Subcutaneous abdominal adipose tissue (tissue), 5 donors: ENCODE measurements around the gene BMI1.

Experiments
- H3K27ac ChIP-seq: one replicate; pipeline ENCODE4 v1.7.0; 2013; ENCODE audit warnings: low read depth, mild to moderate bottlenecking, inconsistent platforms, low read length, moderate library complexity
- H3K27me3 ChIP-seq, 5 donors: one replicate each; pipeline ENCODE4 v1.7.0; 2013; ENCODE audit warnings: low read length in 5 of 5, inconsistent platforms in 1 of 5; ENCODE audit not compliant: control insufficient read depth in 5 of 5, insufficient read depth in 4 of 5
- H3K36me3 ChIP-seq, 5 donors: one replicate each; pipeline ENCODE4 v1.7.0; 2013; ENCODE audit warnings: low read length in 5 of 5; ENCODE audit not compliant: control insufficient read depth in 5 of 5, insufficient read depth in 5 of 5
- H3K4me1 ChIP-seq, 5 donors: one replicate each; pipeline ENCODE4 v1.7.0; 2013; ENCODE audit warnings: low read length in 5 of 5, mild to moderate bottlenecking in 3 of 5, moderate library complexity in 1 of 5; ENCODE audit not compliant: control insufficient read depth in 5 of 5, insufficient read depth in 5 of 5
- H3K4me3 ChIP-seq, 5 donors: one replicate each; pipeline ENCODE4 v1.7.0; 2013; ENCODE audit warnings: low read length in 5 of 5, low read depth in 1 of 5
- H3K9ac ChIP-seq, 5 donors: one replicate each; pipeline ENCODE4 v1.7.0; 2013; ENCODE audit warnings: low read length in 5 of 5, mild to moderate bottlenecking in 4 of 5, moderate library complexity in 3 of 5
- H3K9me3 ChIP-seq, 5 donors: one replicate each; pipeline ENCODE4 v1.7.0; 2013; ENCODE audit warnings: low read length in 5 of 5; ENCODE audit not compliant: control insufficient read depth in 5 of 5
- donor health status: healthy.
- donor health status: healthy.
- donor health status: healthy.
- donor health status: healthy.
- donor health status: healthy.

The BMI1 gene

GRCh38 chr10:22320591-22321155 lies at the start of gene BMI1:
BMI1 (plus strand) TSS chr10:22321099; CDS start chr10:22326450, 5,351 bp downstream.
- H3K4me3 ChIP-seq = peak within 1 kb of the TSS; percentile 66 to 90 (median 79)
- no peaks in the 10 kb centered on the region for H3K36me3 ChIP-seq
- H3K9me3 ChIP-seq = no peaks in the 10 kb centered on the region
- peak within 1 kb of the TSS; percentile 11 to 85 (median 79) for H3K9ac ChIP-seq
- H3K27ac ChIP-seq = peak within 1 kb of the TSS; percentile 82
- peaks cover 0 to 18% (median 2%) of the 10 kb centered on the region in 5 donors for H3K27me3 ChIP-seq
- H3K4me1 ChIP-seq = peaks cover 3 to 55% (median 45%) of the 10 kb centered on the region in 5 donors

- Histone ChIP-seq H3K4me3 (no peak overlapping the region), H3K9ac (no peak overlapping the region), H3K36me3 (no peaks in the 10 kb centered on the region), H3K4me1 (no peaks in the 10 kb centered on the region), H3K27me3 (no peaks in the 10 kb centered on the region), H3K27ac (no peak overlapping the region), H3K9me3 (no peaks in the 10 kb centered on the region)
Observed at GRCh38 chr10:22271786-22272185, 49.1 kb upstream of the BMI1 start.

- Histone ChIP-seq H3K4me3 (no peak overlapping the region), H3K36me3 (no peaks in the 10 kb centered on the region), H3K4me1 (no peaks in the 10 kb centered on the region), H3K27ac (no peak overlapping the region), H3K9ac (no peak overlapping the region), H3K9me3 (no peaks in the 10 kb centered on the region), H3K27me3 (peaks cover 0 to 2% (median 0%) of the 10 kb centered on the region in 5 donors)
Observed at GRCh38 chr10:22278441-22278782, 42.5 kb upstream of the BMI1 start.

GRCh38 chr10:22280078-22280477 lies 40.8 kb upstream of the BMI1 start:
- Histone ChIP-seq H3K27me3 (peaks cover 0 to 2% (median 0%) of the 10 kb centered on the region in 5 donors), H3K4me1 (no peaks in the 10 kb centered on the region), H3K36me3 (no peaks in the 10 kb centered on the region), H3K4me3 (no peak overlapping the region), H3K27ac (no peak overlapping the region), H3K9ac (no peak overlapping the region), H3K9me3 (no peaks in the 10 kb centered on the region)

GRCh38 chr10:22285130-22285529 lies 35.8 kb upstream of the BMI1 start:
- Histone ChIP-seq H3K4me3 (no peak overlapping the region), H3K27me3 (peaks cover 0 to 2% (median 0%) of the 10 kb centered on the region in 5 donors), H3K9me3 (no peaks in the 10 kb centered on the region), H3K4me1 (no peaks in the 10 kb centered on the region), H3K36me3 (no peaks in the 10 kb centered on the region), H3K9ac (no peak overlapping the region), H3K27ac (no peak overlapping the region)

- Histone ChIP-seq H3K27ac (no peak overlapping the region), H3K4me1 (no peaks in the 10 kb centered on the region), H3K36me3 (no peaks in the 10 kb centered on the region), H3K27me3 (peaks cover 0 to 2% (median 0%) of the 10 kb centered on the region in 5 donors), H3K9ac (no peak overlapping the region), H3K4me3 (no peak overlapping the region), H3K9me3 (no peaks in the 10 kb centered on the region)
Observed at GRCh38 chr10:22293747-22294404, 27.0 kb upstream of the BMI1 start.

- no peaks in the 10 kb centered on the region for H3K9me3 ChIP-seq
- H3K27me3 ChIP-seq = peaks cover 0 to 2% (median 0%) of the 10 kb centered on the region in 5 donors
- no peak overlapping the region for H3K4me3 ChIP-seq
- no peak overlapping the region for H3K9ac ChIP-seq
- no peak overlapping the region for H3K27ac ChIP-seq
- H3K36me3 ChIP-seq = no peaks in the 10 kb centered on the region
- H3K4me1 ChIP-seq = no peaks in the 10 kb centered on the region
Observed at GRCh38 chr10:22294694-22295093, 26.2 kb upstream of the BMI1 start.

- Histone ChIP-seq H3K4me1 (no peaks in the 10 kb centered on the region), H3K36me3 (no peaks in the 10 kb centered on the region), H3K27me3 (peaks cover 0 to under 1% (median 0%) of the 10 kb centered on the region in 5 donors), H3K27ac (no peak overlapping the region), H3K9me3 (no peaks in the 10 kb centered on the region), H3K4me3 (no peak overlapping the region), H3K9ac (no peak overlapping the region)
Observed at GRCh38 chr10:22301193-22301592, 19.7 kb upstream of the BMI1 start.

GRCh38 chr10:22303461-22303860 lies 17.4 kb upstream of the BMI1 start:
- Histone ChIP-seq H3K9ac (no peak overlapping the region), H3K27me3 (no peaks in the 10 kb centered on the region), H3K9me3 (no peaks in the 10 kb centered on the region), H3K4me3 (no peak overlapping the region), H3K27ac (no peak overlapping the region), H3K36me3 (no peaks in the 10 kb centered on the region), H3K4me1 (no peaks in the 10 kb centered on the region)

- Histone ChIP-seq H3K36me3 (no peaks in the 10 kb centered on the region), H3K4me3 (no peak overlapping the region), H3K27me3 (no peaks in the 10 kb centered on the region), H3K9me3 (no peaks in the 10 kb centered on the region), H3K4me1 (no peaks in the 10 kb centered on the region), H3K27ac (no peak overlapping the region), H3K9ac (no peak overlapping the region)
Observed at GRCh38 chr10:22305721-22306120, 15.2 kb upstream of the BMI1 start.
